Right lung (tissue), 5 donors: Measurements from ENCODE around the gene CFAP61. TPM values are rescaled to one million over a fixed set of nuclear protein-coding genes. Genes with fewer than 3 reads are reported as not detected.
"Not testable (repeated sequence)": the region's sequence is repeated elsewhere in the genome, so short reads cannot be mapped to it uniquely, and the experiment has no call there.

Experiments used
- DNase-seq, 2 donors: peaks; one replicate each; pipeline ENCODE4 v3.0.0-alpha.2; 2013
- polyA plus RNA-seq, 5 donors: library from polyadenylated mRNA; unstranded; fragments of 120-200 nt; gene quantifications; one replicate each; pipeline versions ENCODE4 v1.2.1 to v1.2.3, GENCODE V29; 2013; ENCODE audit warnings: inconsistent platforms in 1 of 5, low replicate concordance in 1 of 5; ENCODE audit not compliant: insufficient read length in 5 of 5, insufficient read depth in 1 of 5

The CFAP61 gene
- polyA plus RNA-seq, 5 donors = 1.5 to 5.7 (median 3.5) TPM

- no peak for DNase-seq
These were observed 179.4 kb downstream of the CFAP61 start for GRCh38 chr20:20231528-20232298.

DNA sequence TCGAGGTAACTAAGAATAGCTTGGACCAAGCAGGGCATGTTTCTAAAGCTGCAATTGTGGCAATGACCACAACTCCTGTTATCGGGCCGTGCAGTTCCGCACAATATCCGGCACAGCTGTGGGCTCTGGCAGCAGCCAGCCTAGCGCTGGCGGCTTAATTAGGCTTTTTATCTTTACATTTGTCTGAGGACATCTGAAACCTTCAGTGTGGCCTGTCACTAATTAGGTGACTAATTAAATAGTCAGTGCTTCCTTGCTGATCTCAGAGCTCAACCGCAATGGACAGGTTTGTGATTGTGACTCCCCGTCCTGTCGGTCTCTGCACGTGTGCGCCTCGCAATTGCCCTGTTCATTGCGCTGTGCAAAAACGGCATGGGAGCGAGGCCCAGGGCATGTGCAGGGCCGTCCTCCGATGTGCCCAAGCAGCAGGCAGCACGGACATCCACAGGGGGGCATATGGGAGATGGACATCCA is 180.7 kb downstream of the CFAP61 start:
- DNase-seq = peak; percentile 16 to 28

DNA sequence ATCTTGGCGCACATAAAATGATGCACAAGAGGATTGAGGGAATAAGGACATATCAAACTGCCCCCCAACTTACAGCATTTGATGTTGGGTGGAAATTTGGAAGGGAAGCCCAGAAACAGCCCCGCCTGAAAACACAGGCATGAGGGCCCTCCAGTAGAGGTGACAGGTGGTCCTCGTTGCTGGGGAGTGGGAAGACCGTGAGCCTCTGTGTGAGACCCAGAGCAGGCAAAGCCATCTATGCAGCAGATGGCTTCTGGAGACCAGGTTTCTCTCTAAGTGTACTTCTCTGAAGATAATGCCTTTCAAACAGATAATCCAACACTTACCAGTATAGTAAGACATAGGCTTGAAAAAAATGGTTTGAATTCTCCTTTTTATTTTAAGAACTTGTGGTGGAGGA is 183.3 kb downstream of the CFAP61 start:
- DNase-seq = no peak

GRCh38 chr20:20237093-20237959 is 185.0 kb downstream of the CFAP61 start:
- DNase-seq = peak in 1 of 2 donors; percentile 15

- DNase-seq = no peak
These were observed 189.6 kb downstream of the CFAP61 start for GRCh38 chr20:20241976-20242375.

DNA sequence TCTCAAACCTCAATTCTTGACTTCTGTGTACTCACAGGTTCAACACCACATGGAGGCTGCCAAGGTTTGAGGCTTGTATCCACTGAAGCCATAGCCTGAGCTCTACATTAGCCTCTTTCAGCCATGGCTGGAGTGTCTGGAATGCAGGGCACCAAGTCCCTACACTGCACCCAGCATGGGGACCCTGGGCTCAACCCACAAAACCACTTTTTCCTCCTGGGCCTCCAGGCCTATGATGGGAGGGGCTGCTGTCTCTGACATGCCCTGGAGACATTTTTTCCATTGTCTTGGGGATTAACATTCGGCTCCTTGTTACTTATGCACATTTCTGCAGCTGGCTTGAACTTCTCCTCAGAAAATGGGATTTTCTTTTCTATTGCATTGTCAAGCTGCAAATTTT is 192.1 kb downstream of the CFAP61 start:
- DNase-seq = not testable (repeated sequence)

- DNase-seq = no peak
These were observed 194.8 kb downstream of the CFAP61 start for GRCh38 chr20:20246996-20247633.

DNA sequence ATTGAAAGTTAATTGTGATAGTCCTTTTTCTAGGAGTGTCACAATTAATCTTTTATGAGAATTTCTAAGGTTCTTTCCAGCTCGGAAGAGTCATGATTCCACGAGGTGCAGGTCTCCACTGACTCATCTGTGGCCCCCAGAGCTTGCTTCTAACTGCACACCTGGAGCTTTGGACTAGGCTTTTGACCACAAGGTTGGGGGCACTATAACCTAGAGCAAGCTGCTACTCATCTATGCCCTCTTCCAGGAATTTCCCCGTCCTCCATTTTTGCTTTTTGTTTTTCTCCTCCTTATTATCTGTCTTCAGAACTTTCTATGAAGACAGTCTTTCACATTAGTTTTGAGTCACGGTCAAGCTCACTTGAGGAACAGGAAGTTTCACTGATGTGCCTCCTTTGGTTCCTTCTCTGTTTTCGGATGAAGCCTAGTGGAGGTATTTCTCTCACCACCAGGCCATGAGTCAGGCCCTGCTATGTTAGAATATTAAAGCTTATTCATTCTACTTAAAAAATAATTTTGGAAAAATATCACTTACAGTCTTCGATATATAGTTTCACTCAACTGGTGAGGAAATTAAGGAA is 196.4 kb downstream of the CFAP61 start:
- no peak for DNase-seq

- no peak for DNase-seq
These were observed 199.0 kb downstream of the CFAP61 start for GRCh38 chr20:20251317-20251716.

DNA sequence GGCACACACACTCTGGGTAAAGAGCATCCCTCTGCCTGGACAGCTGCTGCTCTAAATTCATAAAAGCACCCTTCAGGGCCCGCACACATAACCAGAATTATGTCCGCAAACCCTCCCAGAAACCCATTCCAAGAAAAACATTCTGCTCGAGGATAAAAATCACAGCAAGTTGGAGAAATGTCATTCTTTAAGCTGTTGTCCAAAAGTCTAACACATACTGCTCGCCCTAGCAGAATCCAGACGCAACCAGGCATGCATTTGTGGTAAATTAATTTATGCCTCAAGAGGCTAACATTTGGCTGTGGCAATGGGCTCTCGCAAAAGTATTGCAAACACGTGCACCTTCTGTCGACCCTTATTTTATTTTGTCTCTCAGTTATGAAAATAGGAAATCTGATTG is 199.5 kb downstream of the CFAP61 start:
- no peak for DNase-seq

- DNase-seq = no peak
These were observed 200.9 kb downstream of the CFAP61 start for GRCh38 chr20:20253039-20253743.

- DNase-seq = no peak
These were observed 201.5 kb downstream of the CFAP61 start for GRCh38 chr20:20253744-20254330.

- DNase-seq = no peak
These were observed 202.8 kb downstream of the CFAP61 start for GRCh38 chr20:20255099-20255498.

DNA sequence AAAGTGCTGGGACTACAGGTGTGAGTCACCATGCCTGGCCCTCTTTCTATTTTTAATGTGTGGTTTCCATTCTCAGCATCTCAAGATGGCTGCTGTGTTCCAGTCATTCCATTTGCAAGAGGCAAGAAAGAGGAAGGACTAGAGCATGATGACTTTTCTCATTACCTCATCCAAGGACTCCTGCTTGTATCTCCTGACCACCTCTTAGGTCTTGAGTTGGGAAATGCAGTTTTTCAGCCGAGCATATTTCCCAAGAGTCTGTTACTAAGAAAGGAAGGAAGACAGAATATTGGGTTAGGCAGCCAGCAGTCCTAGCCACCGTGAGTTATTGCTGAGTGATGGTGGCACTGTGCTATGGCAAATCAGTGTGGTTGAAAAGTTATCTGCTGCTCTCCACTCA is 207.2 kb downstream of the CFAP61 start:
- DNase-seq = no peak

- no peak for DNase-seq
These were observed 208.8 kb downstream of the CFAP61 start for GRCh38 chr20:20261159-20261558.

- DNase-seq = no peak
These were observed 212.9 kb downstream of the CFAP61 start for GRCh38 chr20:20265210-20265609.

- DNase-seq = no peak
These were observed 214.2 kb downstream of the CFAP61 start for GRCh38 chr20:20266552-20266951.

GRCh38 chr20:20267685-20268370 is 215.5 kb downstream of the CFAP61 start:
- no peak for DNase-seq

- DNase-seq = no peak
These were observed 218.9 kb downstream of the CFAP61 start for GRCh38 chr20:20271271-20271670.

GRCh38 chr20:20272686-20273085 is 220.4 kb downstream of the CFAP61 start:
- no peak for DNase-seq
